Activated CD4-positive, CD25-positive, alpha-beta regulatory T cell treated with anti-CD3 and anti-CD28 coated beads, Interleukin-2, amount 50 U/mL, for 72 hours (primary cell): ENCODE results near the gene PRKCZ.

Experiments
- DNase-seq: peaks from one replicate; pipeline ENCODE4 v3.0.0; 2021

PRKCZ gene

DNA sequence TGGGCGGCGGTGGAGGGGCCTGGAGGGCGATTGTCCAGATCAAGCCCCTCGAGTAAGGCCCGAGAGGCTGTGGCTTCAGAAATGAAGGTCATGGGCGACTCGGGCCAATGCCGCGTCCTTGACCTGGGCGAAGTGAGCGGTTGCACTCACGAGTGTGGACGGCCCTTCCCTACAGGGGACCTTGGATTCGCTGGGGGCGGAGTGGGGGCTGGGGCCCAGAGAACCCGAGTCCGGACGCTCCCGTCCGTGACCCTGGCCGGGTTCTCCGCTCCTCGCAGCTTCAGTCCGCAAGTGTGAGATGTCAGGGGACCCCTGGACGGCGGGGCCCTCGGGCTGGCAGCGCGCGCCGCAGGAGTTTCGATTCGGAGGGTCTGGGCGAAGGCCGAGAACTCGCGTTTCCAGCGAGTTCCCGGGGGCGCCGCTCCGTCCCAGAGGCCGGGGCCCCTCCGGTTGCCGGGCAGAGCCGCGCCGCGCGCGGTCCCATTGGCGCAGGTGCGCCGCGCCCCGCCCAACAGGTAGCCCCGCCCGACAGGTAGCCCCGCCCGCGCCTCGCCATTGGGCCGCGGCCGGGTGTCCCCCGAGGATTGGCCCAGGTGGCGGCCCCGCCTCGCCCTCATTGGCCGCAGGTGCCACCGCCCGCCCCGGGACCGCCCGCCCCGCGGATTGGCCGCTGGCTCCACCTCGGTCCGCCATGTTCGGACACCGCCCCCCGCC lies at the start of gene PRKCZ:
Gene PRKCZ, plus strand, starts transcription at position 694 of the 714 bp plus-strand sequence. CDS start 220 bp downstream, outside the sequence.
- DNase-seq = peak; percentile 96

DNA sequence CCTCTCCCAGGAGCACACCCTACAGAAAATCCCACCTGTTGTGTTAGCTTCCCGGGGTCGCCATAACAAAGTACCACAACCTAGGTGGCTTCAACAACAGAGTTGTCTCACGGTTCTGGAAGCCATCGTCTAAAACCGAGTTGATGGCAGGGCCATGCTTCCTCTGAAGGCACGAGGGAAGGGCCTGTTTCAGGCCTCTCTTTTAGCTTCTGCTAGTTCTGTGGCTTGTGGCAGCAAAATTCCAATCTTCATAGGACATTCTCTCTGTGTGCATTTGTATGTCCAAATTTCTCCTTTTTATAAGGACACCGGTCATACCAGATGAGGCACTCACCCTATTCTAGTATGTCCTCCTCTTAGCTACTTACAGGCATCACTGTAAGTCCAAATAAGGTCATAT lies 49.8 kb upstream of the PRKCZ start:
- DNase-seq = no peak

DNA sequence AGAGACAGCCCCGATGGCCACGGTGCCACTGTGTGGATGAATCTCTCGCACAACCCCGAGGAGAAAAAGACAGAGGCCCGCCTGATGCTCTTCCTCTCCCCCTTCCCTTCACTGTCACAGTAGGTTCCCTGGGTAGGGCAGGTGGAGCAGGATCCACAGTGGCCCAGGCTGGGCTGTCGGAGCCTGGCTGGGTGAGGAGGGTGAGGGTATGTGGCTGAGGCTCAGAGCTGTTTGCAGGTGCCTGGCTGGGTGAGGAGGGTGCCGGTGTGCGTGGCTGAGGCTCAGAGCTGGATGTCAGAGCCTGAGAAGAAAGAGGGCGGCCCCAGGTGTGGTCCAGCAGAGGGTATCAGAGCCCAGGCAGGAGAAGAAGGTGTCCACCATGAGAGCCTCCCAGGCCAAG lies 49.4 kb upstream of the PRKCZ start:
- DNase-seq = no peak

- DNase-seq = no peak
Observed at GRCh38 chr1:2001773-2002411, 48.3 kb upstream of the PRKCZ start.

GRCh38 chr1:2003541-2004131 lies 46.6 kb upstream of the PRKCZ start, which contains the start of gene CFAP74:
CFAP74 (minus strand) TSS chr1:2003786; CDS start chr1:1990956, 12,830 bp downstream.
- no peak for DNase-seq

DNA sequence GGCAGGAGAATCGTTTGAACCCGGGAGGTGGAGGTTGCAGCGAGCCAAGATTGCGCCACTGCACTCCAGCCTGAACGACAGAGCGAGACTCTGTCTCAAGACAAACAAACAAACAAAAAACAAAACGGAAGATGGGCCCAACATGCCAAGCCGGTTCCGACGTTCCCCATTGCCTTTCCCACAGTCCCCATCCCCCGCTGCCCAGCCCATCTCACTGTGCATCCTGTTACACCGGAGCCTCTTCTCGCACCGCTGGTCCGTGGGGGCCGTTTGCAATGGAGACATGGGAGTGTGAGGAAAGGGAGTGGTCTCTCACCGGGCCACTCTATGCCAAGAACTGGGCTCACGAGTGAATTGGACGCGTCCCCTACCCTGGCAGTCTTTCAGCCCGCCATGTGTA lies 45.4 kb upstream of the PRKCZ start:
- DNase-seq = no peak

GRCh38 chr1:2009101-2010053 lies 40.8 kb upstream of the PRKCZ start:
- DNase-seq = no peak

DNA sequence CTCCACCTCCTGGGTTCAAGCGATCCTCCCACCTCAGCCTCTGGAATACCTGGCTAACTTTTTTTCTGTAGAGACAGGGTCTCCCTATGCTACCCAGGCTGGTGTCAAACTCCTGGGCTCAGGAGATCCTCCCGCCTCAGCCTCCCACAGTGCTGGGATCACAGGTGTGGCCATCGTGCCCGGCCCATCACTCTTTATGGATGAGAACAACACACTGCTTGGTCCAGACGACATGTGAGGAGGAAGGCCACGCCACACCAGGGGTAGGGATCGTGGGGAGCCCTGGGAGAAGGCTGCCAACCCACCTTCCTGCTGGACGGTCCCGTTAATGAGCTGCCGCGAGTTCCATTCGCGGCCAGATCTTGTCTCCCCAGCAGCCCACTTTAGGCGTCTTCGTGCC lies 36.0 kb upstream of the PRKCZ start:
- DNase-seq = no peak

- DNase-seq = no peak
Observed at GRCh38 chr1:2014741-2015735, 35.2 kb upstream of the PRKCZ start.

- DNase-seq = no peak
Observed at GRCh38 chr1:2016123-2016522, 34.1 kb upstream of the PRKCZ start.

GRCh38 chr1:2018217-2019171 lies 31.7 kb upstream of the PRKCZ start:
- DNase-seq = no peak

DNA sequence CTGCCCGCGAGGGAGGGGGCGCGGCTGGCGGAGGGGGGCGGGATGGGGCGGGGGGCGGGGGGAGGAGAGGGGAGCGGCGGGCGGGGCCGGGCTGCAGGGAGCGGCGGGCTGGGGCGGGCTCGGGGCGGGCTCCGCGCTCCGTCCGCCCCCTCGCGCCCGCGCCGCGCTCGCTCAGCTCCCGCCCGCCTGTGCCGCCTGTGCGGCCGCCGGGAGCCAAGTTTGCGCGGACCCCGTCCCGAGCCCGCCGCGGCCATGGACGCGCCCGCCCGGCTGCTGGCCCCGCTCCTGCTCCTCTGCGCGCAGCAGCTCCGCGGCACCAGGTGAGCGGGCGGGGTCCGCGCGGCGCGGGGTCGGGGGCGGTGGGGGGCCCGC lies 31.1 kb upstream of the PRKCZ start, which contains the start of gene GABRD:
Gene GABRD, plus strand, starts transcription at position 174 of the 372 bp plus-strand sequence. Its CDS starts 79 bp downstream, at position 253.
- DNase-seq = no peak

DNA sequence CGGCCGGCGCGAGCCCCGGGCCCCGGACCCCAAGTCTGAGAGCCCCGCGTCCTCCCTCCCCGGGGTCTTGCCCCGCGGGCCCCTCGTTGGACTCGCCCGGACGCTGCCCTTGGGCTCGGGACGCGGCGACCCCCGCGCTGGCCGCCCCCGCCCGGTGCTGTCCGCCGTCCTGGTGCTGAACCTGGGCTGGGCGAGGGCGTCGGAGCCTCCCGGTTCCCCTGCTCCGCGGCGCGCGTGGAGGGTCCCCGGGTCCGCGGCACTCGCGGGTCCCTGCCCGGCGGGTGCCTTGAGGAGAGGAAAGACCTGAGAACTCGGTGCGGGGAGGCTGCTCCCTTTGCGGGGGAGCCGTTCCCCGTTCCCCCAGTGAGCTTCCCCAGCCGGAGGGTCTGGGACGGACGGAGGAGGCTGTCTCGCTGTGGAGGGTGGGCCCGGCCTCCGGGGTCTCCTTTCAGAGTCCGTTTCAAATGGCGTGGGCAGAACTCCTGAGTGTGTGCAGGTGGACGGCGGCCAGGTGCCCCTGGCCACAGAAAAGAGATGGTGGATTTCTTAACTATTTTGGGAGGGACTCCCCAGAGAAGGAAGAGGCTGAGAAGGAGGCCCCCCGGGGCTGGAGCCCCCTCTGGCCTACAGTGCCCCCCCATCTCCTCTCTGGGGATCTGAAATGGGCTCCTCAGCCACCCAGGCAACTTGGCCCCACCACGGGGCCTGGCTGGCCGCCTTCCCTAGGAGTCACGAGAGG lies 30.5 kb upstream of the PRKCZ start:
- no peak for DNase-seq

DNA sequence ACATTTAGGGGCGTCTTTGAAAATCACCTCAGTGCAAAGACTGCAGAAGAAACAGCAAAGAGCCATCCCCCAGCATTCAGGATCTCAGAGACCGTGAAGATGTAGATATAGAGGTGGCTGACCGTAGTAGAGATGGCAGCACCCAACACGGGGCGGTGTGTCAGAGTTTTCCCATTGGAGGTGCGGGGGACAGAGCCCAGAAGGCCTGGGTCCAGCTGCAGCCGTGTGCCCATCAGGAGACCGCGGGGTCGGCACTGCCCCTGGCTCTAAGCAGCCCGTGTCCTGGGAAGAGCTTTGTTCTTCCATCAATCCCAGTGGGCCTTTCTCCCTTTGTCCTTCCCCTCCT lies 29.9 kb upstream of the PRKCZ start:
- no peak for DNase-seq

- DNase-seq = no peak
Observed at GRCh38 chr1:2021550-2021949, 28.7 kb upstream of the PRKCZ start.

DNA sequence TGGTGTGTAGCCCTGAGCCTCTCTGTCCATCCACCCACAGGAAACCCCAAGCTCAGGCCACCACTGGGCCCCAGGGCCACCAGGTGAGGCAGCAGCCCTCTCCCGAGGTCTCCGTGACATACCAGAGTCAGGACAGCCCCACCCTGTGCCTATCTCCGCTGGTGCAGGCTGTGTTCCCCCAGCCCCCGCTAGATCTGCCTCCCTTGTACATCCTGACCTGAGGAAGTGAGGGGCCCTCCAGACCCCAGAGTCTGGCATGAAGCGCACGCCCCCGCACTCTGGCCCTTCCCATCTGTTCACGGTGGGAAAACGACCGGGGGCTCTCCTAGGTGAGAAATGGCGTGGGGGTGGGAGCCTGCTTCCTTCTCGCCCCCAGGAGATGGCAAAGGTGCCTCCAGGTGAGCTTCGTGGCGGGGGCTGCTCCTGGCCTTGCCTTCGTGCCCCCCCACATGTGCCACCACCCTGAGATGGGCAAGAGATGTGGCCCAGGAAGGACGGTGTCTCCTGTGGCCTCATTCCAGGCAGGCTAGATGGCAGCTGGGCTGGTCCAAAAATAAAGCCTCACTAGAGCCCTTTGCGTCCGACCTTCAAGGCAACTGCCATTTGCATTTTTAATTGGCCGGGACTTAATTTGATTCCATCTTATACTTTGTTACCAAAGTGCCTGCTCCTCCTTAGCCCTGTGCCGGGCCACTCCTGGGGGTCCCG lies 28.0 kb upstream of the PRKCZ start:
- DNase-seq = no peak

- DNase-seq = no peak
Observed at GRCh38 chr1:2023187-2023586, 27.0 kb upstream of the PRKCZ start.

GRCh38 chr1:2024451-2024850 lies 25.8 kb upstream of the PRKCZ start:
- no peak for DNase-seq

GRCh38 chr1:2024887-2025286 lies 25.3 kb upstream of the PRKCZ start:
- DNase-seq = no peak
